KG1 (cell line): ENCODE data around the gene STPG3.
"Not testable (repeated sequence)": the region's sequence is repeated elsewhere in the genome, so short reads cannot be mapped to it uniquely, and the experiment has no call there.

Experiments
- DNase-seq: peaks from one replicate; lab custom pipeline; 2025; lab: John Stamatoyannopoulos, UW

STPG3 gene

GRCh38 chr9:137245450-137246421 lies 5.3 kb upstream of the STPG3 start:
- no peak for DNase-seq

- no peak for DNase-seq
Observed at GRCh38 chr9:137247135-137247915, 3.8 kb upstream of the STPG3 start.

- no peak for DNase-seq
Observed at GRCh38 chr9:137247916-137248175, 3.2 kb upstream of the STPG3 start.

- DNase-seq, result no peak
Observed at GRCh38 chr9:137250329-137251193, 525 bp upstream of the STPG3 start.

GRCh38 chr9:137251490-137252268 lies 593 bp downstream of the STPG3 start:
- DNase-seq, result no peak

- DNase-seq, result no peak
Observed at GRCh38 chr9:137252555-137253506, 1.7 kb downstream of the STPG3 start.

- no peak for DNase-seq
Observed at GRCh38 chr9:137253717-137254623, 2.9 kb downstream of the STPG3 start.

GRCh38 chr9:137254624-137255447 lies 3.8 kb downstream of the STPG3 start, which contains the start of gene NELFB:
NELFB (plus strand) TSS chr9:137255327.
- peak; percentile 70 for DNase-seq

- peak; percentile 32 for DNase-seq
Observed at GRCh38 chr9:137255448-137256114, 4.5 kb downstream of the STPG3 start.

GRCh38 chr9:137256362-137256761 lies 5.3 kb downstream of the STPG3 start:
- no peak for DNase-seq

GRCh38 chr9:137256856-137257255 lies 5.8 kb downstream of the STPG3 start:
- no peak for DNase-seq

- not testable (repeated sequence) for DNase-seq
Observed at GRCh38 chr9:137262173-137262908, 11.3 kb downstream of the STPG3 start.

- DNase-seq, result no peak
Observed at GRCh38 chr9:137262909-137263285, 11.8 kb downstream of the STPG3 start.

GRCh38 chr9:137263506-137263905 lies 12.4 kb downstream of the STPG3 start:
- DNase-seq, result no peak

- no peak for DNase-seq
Observed at GRCh38 chr9:137264067-137264466, 13.0 kb downstream of the STPG3 start.

- no peak for DNase-seq
Observed at GRCh38 chr9:137265496-137266161, 14.5 kb downstream of the STPG3 start.
